ENCODE measurements around the gene RARA. TPM values are rescaled to one million over a fixed set of nuclear protein-coding genes. Genes with fewer than 3 reads are reported as not detected.

RARA gene
- total and polyA plus RNA-seq, 2 experiments from 2014 or later: 7.4 to 15.9 TPM

DNA sequence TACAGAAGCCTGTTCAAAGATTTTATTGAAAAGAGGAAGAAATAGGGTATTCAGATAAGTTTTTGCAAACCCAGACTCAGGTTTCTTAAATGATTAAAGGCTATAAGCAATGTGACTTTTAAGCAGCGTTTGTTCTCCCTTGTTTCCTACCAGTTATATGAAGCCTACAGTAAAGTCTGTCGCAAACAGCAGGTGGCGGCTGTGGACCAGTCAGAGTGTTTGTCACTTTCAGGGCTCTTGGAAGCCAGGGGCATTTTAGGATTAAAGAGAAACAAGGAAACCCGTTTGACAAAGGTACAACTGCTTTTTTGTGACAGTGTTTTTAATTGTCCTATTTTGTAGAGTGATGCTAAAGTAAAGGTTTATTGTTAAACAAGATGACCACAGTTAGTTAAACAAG is 7.7 kb upstream of the RARA start:
- Histone ChIP-seq H2AFZ (no peak overlapping the region), H3K27me3 (ENCODE audit: insufficient read depth) (no peaks in the 10 kb centered on the region), H3K4me3 (no peak overlapping the region), H4K20me1 (replicated peaks; ENCODE audit: insufficient read depth) (peaks cover 46% of the 10 kb centered on the region), H3F3A (replicated peaks; ENCODE audit: low read depth) (peaks cover 32% of the 10 kb centered on the region), H3K79me2 (replicated peaks; ENCODE audit: insufficient read depth) (peaks cover 10% of the 10 kb centered on the region; the same call in 1 of the 2 replicates), H3K36me3 (ENCODE audit: insufficient read depth) (peaks cover 50% of the 10 kb centered on the region), H3K9me2 (ENCODE audit: insufficient read depth) (no peaks in the 10 kb centered on the region), H3K4me1 (ENCODE audit: insufficient read depth) (peaks cover 16% of the 10 kb centered on the region), H3K27ac (ENCODE audit: low read depth) (no peak overlapping the region), H3K4me2 (no peak overlapping the region)
- DNase-seq (ENCODE audit: low spot score): peak; percentile 64
- H3K4me1 Mint-ChIP-seq: peaks cover 25% of the 10 kb centered on the region
- peaks cover 11% of the 10 kb centered on the region for H3K27me3 Mint-ChIP-seq (ENCODE audit: insufficient read depth, low read depth, poor library complexity)
- no peaks in the 10 kb centered on the region for H3K9me3 Mint-ChIP-seq
- H3K27ac Mint-ChIP-seq: no peak overlapping the region
- H3K4me3 Mint-ChIP-seq: no peak overlapping the region
- H3K36me3 Mint-ChIP-seq (ENCODE audit: low read depth): peaks cover 81% of the 10 kb centered on the region
- peak; percentile 19; the same call in 2 of the 3 replicates for ATAC-seq
- TF ChIP-seq, protein P1, sequence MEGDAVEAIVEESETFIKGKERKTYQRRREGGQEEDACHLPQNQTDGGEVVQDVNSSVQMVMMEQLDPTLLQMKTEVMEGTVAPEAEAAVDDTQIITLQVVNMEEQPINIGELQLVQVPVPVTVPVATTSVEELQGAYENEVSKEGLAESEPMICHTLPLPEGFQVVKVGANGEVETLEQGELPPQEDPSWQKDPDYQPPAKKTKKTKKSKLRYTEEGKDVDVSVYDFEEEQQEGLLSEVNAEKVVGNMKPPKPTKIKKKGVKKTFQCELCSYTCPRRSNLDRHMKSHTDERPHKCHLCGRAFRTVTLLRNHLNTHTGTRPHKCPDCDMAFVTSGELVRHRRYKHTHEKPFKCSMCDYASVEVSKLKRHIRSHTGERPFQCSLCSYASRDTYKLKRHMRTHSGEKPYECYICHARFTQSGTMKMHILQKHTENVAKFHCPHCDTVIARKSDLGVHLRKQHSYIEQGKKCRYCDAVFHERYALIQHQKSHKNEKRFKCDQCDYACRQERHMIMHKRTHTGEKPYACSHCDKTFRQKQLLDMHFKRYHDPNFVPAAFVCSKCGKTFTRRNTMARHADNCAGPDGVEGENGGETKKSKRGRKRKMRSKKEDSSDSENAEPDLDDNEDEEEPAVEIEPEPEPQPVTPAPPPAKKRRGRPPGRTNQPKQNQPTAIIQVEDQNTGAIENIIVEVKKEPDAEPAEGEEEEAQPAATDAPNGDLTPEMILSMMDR (conservative IDR thresholded peaks at IDR 0.05; ENCODE audit: low read depth in 2 of 2): peak; percentile 40 to 59; a peak in 3 of 4 replicates
- TF ChIP-seq NANOG (IDR thresholded peaks at IDR 0.05; ENCODE audit: borderline replicate concordance): no peak

DNA sequence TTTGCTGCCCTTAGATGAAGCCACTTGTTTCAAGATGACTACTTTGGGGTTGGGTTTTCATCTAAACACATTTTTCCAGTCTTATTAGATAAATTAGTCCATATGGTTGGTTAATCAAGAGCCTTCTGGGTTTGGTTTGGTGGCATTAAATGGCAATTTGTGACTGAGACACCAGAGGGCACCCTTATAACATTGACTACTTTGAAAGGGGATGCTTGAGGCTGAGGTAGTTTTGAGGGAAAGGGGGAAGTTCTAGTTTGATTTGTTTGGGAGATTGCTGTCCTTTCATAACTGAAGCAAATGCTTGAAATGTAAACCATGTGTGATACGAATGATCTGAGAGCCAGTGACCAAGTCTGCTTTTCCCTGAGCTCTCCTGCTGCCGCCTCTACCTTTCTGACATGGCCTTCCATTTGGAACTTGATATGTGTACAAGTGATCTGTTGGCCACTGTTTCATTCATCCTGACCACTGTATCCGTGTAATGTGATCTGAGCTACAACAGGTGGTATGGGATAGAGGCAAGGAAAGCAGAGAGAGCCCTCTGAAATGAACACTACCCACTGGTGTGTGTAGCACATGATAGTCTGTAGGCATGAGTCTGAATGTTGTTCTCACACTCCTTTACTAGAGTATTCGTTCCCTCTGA is 5.8 kb upstream of the RARA start:
- Histone ChIP-seq H3K27ac (ENCODE audit: low read depth) (no peak overlapping the region), H3K4me3 (no peak overlapping the region), H4K20me1 (replicated peaks; ENCODE audit: insufficient read depth) (peaks cover 39% of the 10 kb centered on the region), H3K4me2 (no peak overlapping the region), H3K79me2 (replicated peaks; ENCODE audit: insufficient read depth) (no peaks in the 10 kb centered on the region), H3K9me2 (ENCODE audit: insufficient read depth) (no peaks in the 10 kb centered on the region), H2AFZ (no peak overlapping the region), H3F3A (replicated peaks; ENCODE audit: low read depth) (peaks cover 41% of the 10 kb centered on the region), H3K36me3 (ENCODE audit: insufficient read depth) (peaks cover 34% of the 10 kb centered on the region), H3K27me3 (ENCODE audit: insufficient read depth) (peaks cover under 1% of the 10 kb centered on the region; the same call in 1 of the 2 replicates), H3K4me1 (ENCODE audit: insufficient read depth) (peaks cover 32% of the 10 kb centered on the region)
- peak; percentile 74 for DNase-seq (ENCODE audit: low spot score)
- no peaks in the 10 kb centered on the region for H3K9me3 Mint-ChIP-seq
- H3K27ac Mint-ChIP-seq: peak overlapping the region; percentile 18; the same call in 1 of the 2 replicates
- peak; percentile 5; the same call in 1 of the 3 replicates for ATAC-seq
- peaks cover 63% of the 10 kb centered on the region for H3K36me3 Mint-ChIP-seq (ENCODE audit: low read depth)
- H3K27me3 Mint-ChIP-seq (ENCODE audit: insufficient read depth, low read depth, poor library complexity): peaks cover 5% of the 10 kb centered on the region
- TF ChIP-seq, protein P1 (conservative IDR thresholded peaks at IDR 0.05; ENCODE audit: low read depth in 2 of 2): peak; percentile 80 to 83
- TF ChIP-seq, protein P2, sequence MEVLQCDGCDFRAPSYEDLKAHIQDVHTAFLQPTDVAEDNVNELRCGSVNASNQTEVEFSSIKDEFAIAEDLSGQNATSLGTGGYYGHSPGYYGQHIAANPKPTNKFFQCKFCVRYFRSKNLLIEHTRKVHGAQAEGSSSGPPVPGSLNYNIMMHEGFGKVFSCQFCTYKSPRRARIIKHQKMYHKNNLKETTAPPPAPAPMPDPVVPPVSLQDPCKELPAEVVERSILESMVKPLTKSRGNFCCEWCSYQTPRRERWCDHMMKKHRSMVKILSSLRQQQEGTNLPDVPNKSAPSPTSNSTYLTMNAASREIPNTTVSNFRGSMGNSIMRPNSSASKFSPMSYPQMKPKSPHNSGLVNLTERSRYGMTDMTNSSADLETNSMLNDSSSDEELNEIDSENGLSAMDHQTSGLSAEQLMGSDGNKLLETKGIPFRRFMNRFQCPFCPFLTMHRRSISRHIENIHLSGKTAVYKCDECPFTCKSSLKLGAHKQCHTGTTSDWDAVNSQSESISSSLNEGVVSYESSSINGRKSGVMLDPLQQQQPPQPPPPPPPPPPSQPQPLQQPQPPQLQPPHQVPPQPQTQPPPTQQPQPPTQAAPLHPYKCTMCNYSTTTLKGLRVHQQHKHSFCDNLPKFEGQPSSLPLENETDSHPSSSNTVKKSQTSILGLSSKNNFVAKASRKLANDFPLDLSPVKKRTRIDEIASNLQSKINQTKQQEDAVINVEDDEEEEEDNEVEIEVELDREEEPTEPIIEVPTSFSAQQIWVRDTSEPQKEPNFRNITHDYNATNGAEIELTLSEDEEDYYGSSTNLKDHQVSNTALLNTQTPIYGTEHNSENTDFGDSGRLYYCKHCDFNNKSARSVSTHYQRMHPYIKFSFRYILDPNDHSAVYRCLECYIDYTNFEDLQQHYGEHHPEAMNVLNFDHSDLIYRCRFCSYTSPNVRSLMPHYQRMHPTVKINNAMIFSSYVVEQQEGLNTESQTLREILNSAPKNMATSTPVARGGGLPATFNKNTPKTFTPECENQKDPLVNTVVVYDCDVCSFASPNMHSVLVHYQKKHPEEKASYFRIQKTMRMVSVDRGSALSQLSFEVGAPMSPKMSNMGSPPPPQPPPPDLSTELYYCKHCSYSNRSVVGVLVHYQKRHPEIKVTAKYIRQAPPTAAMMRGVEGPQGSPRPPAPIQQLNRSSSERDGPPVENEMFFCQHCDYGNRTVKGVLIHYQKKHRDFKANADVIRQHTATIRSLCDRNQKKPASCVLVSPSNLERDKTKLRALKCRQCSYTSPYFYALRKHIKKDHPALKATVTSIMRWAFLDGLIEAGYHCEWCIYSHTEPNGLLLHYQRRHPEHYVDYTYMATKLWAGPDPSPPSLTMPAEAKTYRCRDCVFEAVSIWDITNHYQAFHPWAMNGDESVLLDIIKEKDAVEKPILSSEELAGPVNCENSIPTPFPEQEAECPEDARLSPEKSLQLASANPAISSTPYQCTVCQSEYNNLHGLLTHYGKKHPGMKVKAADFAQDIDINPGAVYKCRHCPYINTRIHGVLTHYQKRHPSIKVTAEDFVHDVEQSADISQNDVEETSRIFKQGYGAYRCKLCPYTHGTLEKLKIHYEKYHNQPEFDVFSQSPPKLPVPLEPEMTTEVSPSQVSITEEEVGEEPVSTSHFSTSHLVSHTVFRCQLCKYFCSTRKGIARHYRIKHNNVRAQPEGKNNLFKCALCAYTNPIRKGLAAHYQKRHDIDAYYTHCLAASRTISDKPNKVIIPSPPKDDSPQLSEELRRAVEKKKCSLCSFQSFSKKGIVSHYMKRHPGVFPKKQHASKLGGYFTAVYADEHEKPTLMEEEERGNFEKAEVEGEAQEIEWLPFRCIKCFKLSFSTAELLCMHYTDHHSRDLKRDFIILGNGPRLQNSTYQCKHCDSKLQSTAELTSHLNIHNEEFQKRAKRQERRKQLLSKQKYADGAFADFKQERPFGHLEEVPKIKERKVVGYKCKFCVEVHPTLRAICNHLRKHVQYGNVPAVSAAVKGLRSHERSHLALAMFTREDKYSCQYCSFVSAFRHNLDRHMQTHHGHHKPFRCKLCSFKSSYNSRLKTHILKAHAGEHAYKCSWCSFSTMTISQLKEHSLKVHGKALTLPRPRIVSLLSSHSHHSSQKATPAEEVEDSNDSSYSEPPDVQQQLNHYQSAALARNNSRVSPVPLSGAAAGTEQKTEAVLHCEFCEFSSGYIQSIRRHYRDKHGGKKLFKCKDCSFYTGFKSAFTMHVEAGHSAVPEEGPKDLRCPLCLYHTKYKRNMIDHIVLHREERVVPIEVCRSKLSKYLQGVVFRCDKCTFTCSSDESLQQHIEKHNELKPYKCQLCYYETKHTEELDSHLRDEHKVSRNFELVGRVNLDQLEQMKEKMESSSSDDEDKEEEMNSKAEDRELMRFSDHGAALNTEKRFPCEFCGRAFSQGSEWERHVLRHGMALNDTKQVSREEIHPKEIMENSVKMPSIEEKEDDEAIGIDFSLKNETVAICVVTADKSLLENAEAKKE (CRISPR knock-in tag; IDR thresholded peaks at IDR 0.05): no peak
- no peak for TF ChIP-seq POLR2AphosphoS5 (IDR thresholded peaks at IDR 0.05; ENCODE audit: low read depth)
- H3K4me1 Mint-ChIP-seq: peaks cover 16% of the 10 kb centered on the region
- no peak overlapping the region for H3K4me3 Mint-ChIP-seq
